NB4 (cell line): ENCODE data around the gene LRRC26.

Experiments used
- DNase-seq: peaks from one replicate; pipeline ENCODE4 v3.0.0; 2010; ENCODE audit warnings: low read depth
- H3K4me3 ChIP-seq: one replicate; pipeline ENCODE4 v1.5.1; 2011; ENCODE audit warnings: mild to moderate bottlenecking, low read depth, low read length, moderate library complexity
- CTCF ChIP-seq: IDR thresholded peaks from one replicate; pipeline ENCODE4 v1.5.1; 2012; ENCODE audit warnings: low read depth, low read length
- MAX ChIP-seq: IDR thresholded peaks from 2 replicates; pipeline ENCODE4 v1.6.1; 2011; ENCODE audit warnings: low read depth, low read length
- MYC ChIP-seq: IDR thresholded peaks from 2 replicates; pipeline ENCODE4 v1.6.1; 2011; ENCODE audit warnings: low read depth, low read length
- POLR2A ChIP-seq: IDR thresholded peaks from 2 replicates; pipeline ENCODE4 v1.6.1; 2011; ENCODE audit warnings: mild to moderate bottlenecking; ENCODE audit not compliant: insufficient read length; ENCODE audit errors: extremely low read depth

The LRRC26 gene

GRCh38 chr9:137194388-137194787 lies 24.5 kb upstream of the LRRC26 start:
- TF ChIP-seq MAX (no peak), POLR2A (no peak), MYC (no peak), CTCF (no peak)
- no peak overlapping the region for H3K4me3 ChIP-seq
- no peak for DNase-seq

- no peak for TF ChIP-seq MYC
- TF ChIP-seq POLR2A, result no peak
- TF ChIP-seq CTCF, result no peak
- TF ChIP-seq MAX, result no peak
- no peak for DNase-seq
Measured at GRCh38 chr9:137193771-137194170, 23.9 kb upstream of the LRRC26 start.

GRCh38 chr9:137192859-137193258 lies 23.0 kb upstream of the LRRC26 start:
- TF ChIP-seq MYC (no peak), MAX (no peak), CTCF (no peak), POLR2A (no peak)
- no peak for DNase-seq
- H3K4me3 ChIP-seq, result no peak overlapping the region

More at GRCh38 chr9:137193771-137194170, 23.9 kb upstream of the LRRC26 start:
- H3K4me3 ChIP-seq, result no peak overlapping the region

DNA sequence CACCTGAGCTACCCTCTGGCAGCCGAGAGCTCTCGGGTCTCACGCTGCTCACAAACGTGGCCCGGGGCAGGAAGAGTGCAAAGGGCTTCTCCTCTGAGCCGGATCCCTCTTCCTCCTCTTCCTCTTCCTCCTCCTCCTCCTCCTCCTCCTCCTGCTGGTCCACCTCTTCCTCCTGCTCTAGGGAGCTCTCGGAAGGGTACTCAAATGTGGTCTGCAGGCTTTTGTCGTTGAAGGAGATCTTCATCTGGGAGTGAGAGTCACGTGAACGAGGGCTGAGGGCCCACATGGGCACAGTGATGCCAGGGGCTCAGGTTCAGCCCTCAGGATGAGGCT lies 22.6 kb upstream of the LRRC26 start:
- TF ChIP-seq CTCF, result no peak
- TF ChIP-seq POLR2A, result no peak
- no peak overlapping the region for H3K4me3 ChIP-seq
- no peak for DNase-seq

- TF ChIP-seq MYC (no peak), MAX (no peak), POLR2A (no peak), CTCF (no peak)
- no peak overlapping the region for H3K4me3 ChIP-seq
- DNase-seq, result no peak
Measured at GRCh38 chr9:137191691-137192447, 22.0 kb upstream of the LRRC26 start.

- H3K4me3 ChIP-seq, result no peak overlapping the region
- no peak for DNase-seq
- TF ChIP-seq MAX (no peak), CTCF (no peak), MYC (no peak), POLR2A (no peak)
Measured at GRCh38 chr9:137191245-137191644, 21.4 kb upstream of the LRRC26 start.
